ENCODE measurements around the gene KCNQ1OT1.

DNA sequence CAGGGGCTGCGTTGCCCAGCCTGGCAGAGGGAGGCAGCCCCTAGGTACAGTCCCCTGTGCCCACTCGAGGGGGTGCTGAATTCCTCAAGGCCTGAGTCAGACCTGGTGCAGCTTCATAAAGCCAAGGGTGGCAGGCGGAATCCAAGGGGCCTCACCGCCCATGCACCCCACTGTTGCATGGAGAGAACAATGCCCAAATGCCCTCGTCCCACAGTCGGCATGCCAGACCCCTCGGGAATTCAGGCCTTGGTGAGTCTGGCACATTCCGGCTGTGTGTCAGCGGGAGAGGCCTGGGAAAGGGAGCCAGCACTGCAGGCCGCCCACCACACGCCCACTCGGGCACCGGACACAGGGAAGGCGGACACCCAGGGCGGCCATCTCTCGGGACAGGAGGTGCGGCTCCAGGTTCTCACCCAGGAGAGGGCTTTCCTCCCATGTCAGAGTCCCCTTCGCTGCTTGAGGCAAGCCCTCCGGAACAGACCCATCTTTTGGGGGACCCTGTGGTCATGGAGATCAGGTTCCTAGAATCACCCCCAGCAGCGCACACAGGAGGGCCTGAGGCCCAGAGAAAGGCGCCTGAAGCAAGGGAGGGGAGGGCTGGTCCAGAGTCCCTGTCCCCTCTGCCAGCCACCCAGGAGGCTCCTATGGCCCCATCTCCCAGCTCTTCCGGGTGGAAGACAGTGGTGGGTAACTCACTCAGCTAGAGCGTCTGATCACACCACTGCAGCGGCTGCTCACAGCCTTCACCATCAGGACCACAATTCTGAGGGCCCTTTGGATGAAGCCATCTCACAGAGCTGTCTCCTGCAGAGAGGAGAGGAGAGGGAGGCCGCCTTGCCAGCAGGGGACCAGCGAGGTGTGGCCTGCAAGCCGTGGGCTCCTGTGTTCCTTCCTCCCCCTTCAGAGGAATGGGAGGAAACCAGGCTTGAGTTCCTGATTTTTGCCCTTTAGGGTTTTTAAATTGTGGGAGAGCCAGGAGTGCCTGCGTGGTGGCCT is 31.6 kb upstream of the KCNQ1OT1 start:
- TF ChIP-seq, protein P1, sequence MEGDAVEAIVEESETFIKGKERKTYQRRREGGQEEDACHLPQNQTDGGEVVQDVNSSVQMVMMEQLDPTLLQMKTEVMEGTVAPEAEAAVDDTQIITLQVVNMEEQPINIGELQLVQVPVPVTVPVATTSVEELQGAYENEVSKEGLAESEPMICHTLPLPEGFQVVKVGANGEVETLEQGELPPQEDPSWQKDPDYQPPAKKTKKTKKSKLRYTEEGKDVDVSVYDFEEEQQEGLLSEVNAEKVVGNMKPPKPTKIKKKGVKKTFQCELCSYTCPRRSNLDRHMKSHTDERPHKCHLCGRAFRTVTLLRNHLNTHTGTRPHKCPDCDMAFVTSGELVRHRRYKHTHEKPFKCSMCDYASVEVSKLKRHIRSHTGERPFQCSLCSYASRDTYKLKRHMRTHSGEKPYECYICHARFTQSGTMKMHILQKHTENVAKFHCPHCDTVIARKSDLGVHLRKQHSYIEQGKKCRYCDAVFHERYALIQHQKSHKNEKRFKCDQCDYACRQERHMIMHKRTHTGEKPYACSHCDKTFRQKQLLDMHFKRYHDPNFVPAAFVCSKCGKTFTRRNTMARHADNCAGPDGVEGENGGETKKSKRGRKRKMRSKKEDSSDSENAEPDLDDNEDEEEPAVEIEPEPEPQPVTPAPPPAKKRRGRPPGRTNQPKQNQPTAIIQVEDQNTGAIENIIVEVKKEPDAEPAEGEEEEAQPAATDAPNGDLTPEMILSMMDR (IDR thresholded peaks at IDR 0.05) = no peak
- TF ChIP-seq POLR2A (IDR thresholded peaks at IDR 0.05; ENCODE audit: low read depth) (no peak), POLR2AphosphoS5 (IDR thresholded peaks at IDR 0.05) (no peak)
